ENCODE results near the gene LCT.
"Not testable (repeated sequence)": the region's sequence is repeated elsewhere in the genome, so short reads cannot be mapped to it uniquely, and the experiment has no call there.

Gene LCT

GRCh38 chr2:135836596-135837270 lies at the start of gene LCT:
TSS of gene LCT (minus strand) at chr2:135837184. CDS start at chr2:135837169, 15 bp downstream.
- DNase-seq: no peak

GRCh38 chr2:135885709-135886108 lies 48.7 kb upstream of the LCT start:
- no peak for DNase-seq

GRCh38 chr2:135882415-135882814 lies 45.4 kb upstream of the LCT start:
- no peak for DNase-seq

GRCh38 chr2:135876770-135877169 lies 39.8 kb upstream of the LCT start:
- not testable (repeated sequence) for DNase-seq

- peak; percentile 97 for DNase-seq
Measured at GRCh38 chr2:135876066-135876711, 39.2 kb upstream of the LCT start, which contains the start of gene MCM6. TSS of gene MCM6 (minus strand) at chr2:135876443. CDS start at chr2:135876365, 78 bp downstream.

GRCh38 chr2:135875491-135876065 lies 38.6 kb upstream of the LCT start:
- DNase-seq: peak; percentile 5

GRCh38 chr2:135874777-135875365 lies 37.9 kb upstream of the LCT start:
- DNase-seq: no peak

- no peak for DNase-seq
Measured at GRCh38 chr2:135870571-135870970, 33.6 kb upstream of the LCT start.

- DNase-seq: no peak
Measured at GRCh38 chr2:135863233-135863632, 26.2 kb upstream of the LCT start.

- no peak for DNase-seq
Measured at GRCh38 chr2:135862718-135863117, 25.7 kb upstream of the LCT start.

GRCh38 chr2:135853401-135853800 lies 16.4 kb upstream of the LCT start:
- DNase-seq: no peak

- no peak for DNase-seq
Measured at GRCh38 chr2:135851858-135852257, 14.9 kb upstream of the LCT start.

GRCh38 chr2:135850892-135851668 lies 14.1 kb upstream of the LCT start:
- DNase-seq: no peak

GRCh38 chr2:135849087-135849486 lies 12.1 kb upstream of the LCT start:
- no peak for DNase-seq

GRCh38 chr2:135845997-135846396 lies 9.0 kb upstream of the LCT start:
- no peak for DNase-seq

- DNase-seq: no peak
Measured at GRCh38 chr2:135845257-135845656, 8.3 kb upstream of the LCT start.

GRCh38 chr2:135844301-135844895 lies 7.4 kb upstream of the LCT start:
- DNase-seq: no peak

- DNase-seq: no peak
Measured at GRCh38 chr2:135843671-135844070, 6.7 kb upstream of the LCT start.

- no peak for DNase-seq
Measured at GRCh38 chr2:135840601-135841000, 3.6 kb upstream of the LCT start.

GRCh38 chr2:135839713-135840112 lies 2.7 kb upstream of the LCT start:
- no peak for DNase-seq

- no peak for DNase-seq
Measured at GRCh38 chr2:135838502-135838901, 1.5 kb upstream of the LCT start.

GRCh38 chr2:135832891-135833290 lies 4.1 kb downstream of the LCT start:
- DNase-seq: no peak
